Endothelial cell of umbilical vein (primary cell): ENCODE results near the gene TEX12. TPM values are rescaled to one million over a fixed set of nuclear protein-coding genes. Genes with fewer than 3 reads are reported as not detected.

Experiments
- BruUV-seq: library from RNA; stranded (reverse); fragments of 400-500 nt; replicated peaks from 2 replicates; lab custom pipeline; 2021; lab: Mats Ljungman, UMichigan
- CTCF ChIA-PET: fragments of 300-600, 350-600 bp; sonication (Branson Sonifier 250); formaldehyde crosslinking; loops from one replicate; lab custom pipeline; 2021; ENCODE audit warnings: antibody characterized with exemption, inconsistent platforms; lab: Charles Lee
- POLR2A ChIA-PET: fragments of 300-600, 350-600 bp; sonication (Branson Sonifier 250); formaldehyde crosslinking; loops from one replicate; lab custom pipeline; 2021; ENCODE audit warnings: antibody characterized with exemption, inconsistent platforms; lab: Charles Lee
- DNase-seq: peaks from one replicate; pipeline ENCODE4 v3.0.0-alpha.2; 2011; ENCODE audit warnings: low read depth, low spot score
- FAIRE-seq: peaks from 2 replicates; lab custom pipeline; 2011; peaks lifted over from hg19 to GRCh38; lab: Jason Lieb, UNC
- H2AFZ ChIP-seq: 2 replicates; pipeline ENCODE4 v1.6.0; 2012; ENCODE audit warnings: low read depth, low read length, control low read depth, inconsistent platforms
- H3K27ac ChIP-seq: 2 replicates; pipeline ENCODE4 v1.5.1; 2011; ENCODE audit warnings: low read depth, mild to moderate bottlenecking, control low read depth, low read length, moderate library complexity; ENCODE audit not compliant: insufficient read depth
- H3K27me3 ChIP-seq, 2 experiments: 2 replicates each; pipeline versions ENCODE4 v1.6.0 to v1.6.1; 2011; ENCODE audit warnings: low read length in 2 of 2, mixed read lengths in 1 of 2; ENCODE audit not compliant: control insufficient read depth in 2 of 2, insufficient read depth in 2 of 2
- H3K36me3 ChIP-seq, 2 experiments: 2 replicates in 1 of 2; 3 replicates in 1 of 2; pipeline ENCODE4 v1.5.1; 2011; ENCODE audit warnings: low read length in 2 of 2, mild to moderate bottlenecking in 1 of 2, moderate library complexity in 1 of 2; ENCODE audit not compliant: control insufficient read depth in 2 of 2, insufficient read depth in 2 of 2; ENCODE audit errors: extremely low read depth in 1 of 2
- H3K4me1 ChIP-seq: 3 replicates; pipeline ENCODE4 v1.5.1; 2011; ENCODE audit warnings: mild to moderate bottlenecking, low read length; ENCODE audit not compliant: control insufficient read depth, insufficient read depth; ENCODE audit errors: extremely low read depth
- H3K4me2 ChIP-seq: 2 replicates; pipeline ENCODE4 v1.6.1; 2011; ENCODE audit warnings: low read length, control low read depth, mixed read lengths; ENCODE audit not compliant: insufficient read depth
- H3K4me3 ChIP-seq, 3 experiments: fragments of 200-600 bp in 1 of 3; sonication (generic), shearing (Covaris generic) in 1 of 3; replicated peaks in 1 of 3; 2 replicates each; pipeline ENCODE4 v1.5.1; 2011 to 2016; ENCODE audit warnings: control low read depth in 3 of 3, low read length in 3 of 3, mild to moderate bottlenecking in 2 of 3, inconsistent platforms in 1 of 3, low read depth in 1 of 3, moderate library complexity in 1 of 3; ENCODE audit not compliant: insufficient read depth in 1 of 3
- H3K79me2 ChIP-seq: 2 replicates; pipeline ENCODE4 v1.6.0; 2012; ENCODE audit warnings: low read length, inconsistent platforms; ENCODE audit not compliant: control insufficient read depth, insufficient read depth
- H3K9ac ChIP-seq: replicated peaks from 2 replicates; pipeline ENCODE3; 2011; ENCODE audit warnings: low read length, control low read depth; ENCODE audit not compliant: insufficient read depth; ENCODE audit errors: extremely low read depth
- H3K9me1 ChIP-seq: replicated peaks from 3 replicates; pipeline ENCODE4 v1.6.0; 2011; ENCODE audit warnings: mild to moderate bottlenecking, low read length; ENCODE audit not compliant: control insufficient read depth, insufficient read depth; ENCODE audit errors: extremely low read depth
- H3K9me3 ChIP-seq: replicated peaks from 2 replicates; pipeline ENCODE4 v1.5.1; 2012; ENCODE audit warnings: low read length, inconsistent platforms; ENCODE audit not compliant: control insufficient read depth, insufficient read depth
- H4K20me1 ChIP-seq: replicated peaks from 2 replicates; pipeline ENCODE3; 2011; ENCODE audit warnings: mild to moderate bottlenecking, low read length; ENCODE audit not compliant: control insufficient read depth, insufficient read depth; ENCODE audit errors: extremely low read depth
- CTCF ChIP-seq, 2 donors: IDR thresholded peaks; 1 replicate in 1 of 2; 2 replicates in 1 of 2; pipeline ENCODE4 v1.5.1; 2011; ENCODE audit warnings: low read length in 2 of 2, mild to moderate bottlenecking in 2 of 2, moderate library complexity in 2 of 2, control low read depth in 1 of 2, inconsistent platforms in 1 of 2, low read depth in 1 of 2; ENCODE audit not compliant: insufficient read depth in 1 of 2; ENCODE audit errors: extremely low read depth in 1 of 2
- EZH2 ChIP-seq: IDR thresholded peaks from 2 replicates; pipeline ENCODE4 v1.6.1; 2012; ENCODE audit warnings: borderline replicate concordance, low read depth, mild to moderate bottlenecking, moderate library complexity, low read length, inconsistent platforms; ENCODE audit not compliant: severe bottlenecking
- FOS ChIP-seq: IDR thresholded peaks from 2 replicates; pipeline ENCODE4 v1.6.1; 2011; ENCODE audit warnings: mild to moderate bottlenecking, low read length, moderate library complexity, borderline replicate concordance; ENCODE audit not compliant: insufficient read depth
- GATA2 ChIP-seq: IDR thresholded peaks from 2 replicates; pipeline ENCODE4 v1.7.0; 2011; ENCODE audit warnings: low read depth, mild to moderate bottlenecking, moderate library complexity, mixed read lengths, low read length; ENCODE audit not compliant: insufficient read length, insufficient read depth
- JUN ChIP-seq: IDR thresholded peaks from 2 replicates; pipeline ENCODE4 v1.6.1; 2011; ENCODE audit warnings: borderline replicate concordance, low read depth; ENCODE audit not compliant: insufficient read length, insufficient read depth
- MAX ChIP-seq: IDR thresholded peaks from 2 replicates; pipeline ENCODE4 v1.6.1; 2011; ENCODE audit not compliant: insufficient read depth, insufficient read length
- MYC ChIP-seq: IDR thresholded peaks from one replicate; pipeline ENCODE4 v1.6.1; 2011; ENCODE audit warnings: mild to moderate bottlenecking, low read depth, low read length
- POLR2A ChIP-seq: IDR thresholded peaks from 2 replicates; pipeline ENCODE4 v1.6.1; 2012; ENCODE audit warnings: low read depth, mild to moderate bottlenecking, control low read depth, low read length
- POLR2AphosphoS5 ChIP-seq: IDR thresholded peaks from 2 replicates; pipeline ENCODE4 v1.6.1; 2012; ENCODE audit warnings: low read depth, mild to moderate bottlenecking, control low read depth, low read length, moderate library complexity; ENCODE audit not compliant: insufficient read depth
- dilution Hi-C: fragments of 300-500 bp; cut with MboI; formaldehyde crosslinking; loops from one replicate; pipeline ENCODE4 v1.15.0; 2019; ENCODE audit warnings: low sequenced_read_pairs; ENCODE audit not compliant: extremely low pct_ligation_motif_present
- intact Hi-C: fragments of 100-400 bp; cut with micrococcal nuclease; formaldehyde crosslinking; loops from one replicate; pipeline ENCODE4 v1.10.0; 2022
- polyA plus RNA-seq, 4 experiments: library from polyadenylated mRNA; depleted of rRNA in 3 of 4; stranded (reverse) in 3 of 4; unstranded in 1 of 4; fragments of >200 nt; gene quantifications; 2 replicates each; pipeline versions ENCODE4 v1.2.1 to v1.2.3, GENCODE V29; 2011 to 2012; ENCODE audit warnings: missing spikeins in 1 of 4
- total RNA-seq: library from RNA; stranded (reverse); gene quantifications from 2 replicates; pipeline ENCODE4 v1.2.3, GENCODE V29; 2021

TEX12 gene
- total and polyA plus RNA-seq, 2 donors (not counting 3 experiments of a cell fraction or from before 2014, with no cell fraction given), result 0.46 TPM; not detected in 1

- intact Hi-C loops (loop anchor here (5.0 kb wide), 1 partner anchor 250 kb away; no protein-coding TSS in a partner anchor), dilution Hi-C loops (no loop called here)
- no peaks in the 10 kb centered on the region for H3K79me2 ChIP-seq
- H3K9me3 ChIP-seq, result no peaks in the 10 kb centered on the region
- no peaks in the 10 kb centered on the region for H4K20me1 ChIP-seq
- H3K4me1 ChIP-seq, result peaks cover 11% of the 10 kb centered on the region
- H2AFZ ChIP-seq, result no peak overlapping the region
- no peak overlapping the region for H3K4me2 ChIP-seq
- no peaks in the 10 kb centered on the region for H3K36me3 ChIP-seq
- peaks cover 4 to 6% of the 10 kb centered on the region in 2 experiments for H3K27me3 ChIP-seq
- FAIRE-seq (no peak), DNase-seq (no peak)
- no peak overlapping the region for H3K4me3 ChIP-seq
- H3K27ac ChIP-seq, result no peak overlapping the region
- ChIA-PET POLR2A (interaction anchor here (0.6 kb wide), 1 partner anchor 69 kb away, joined by 8 read pairs; no protein-coding TSS in a partner anchor), CTCF (interaction anchor here (2.7 to 4.0 kb wide), 2 partner anchors 58 to 63 kb away, joined by 27 to 150 read pairs; no protein-coding TSS in a partner anchor)
- no peak overlapping the region for H3K9ac ChIP-seq
- no peak for TF ChIP-seq JUN
- TF ChIP-seq EZH2, result no peak
- TF ChIP-seq MAX, result no peak
- no peak for TF ChIP-seq POLR2A
- TF ChIP-seq POLR2AphosphoS5, result no peak
- no peak for TF ChIP-seq CTCF (IDR thresholded peaks at IDR 0.05; ENCODE audit: extremely low read depth in 1 of 2, insufficient read depth in 1 of 2, low read depth in 1 of 2, low read length in 2 of 2)
- TF ChIP-seq GATA2, result no peak
- TF ChIP-seq MYC, result no peak
- TF ChIP-seq FOS, result no peak
- no TSS peak for BruUV-seq
- H3K9me1 ChIP-seq, result no peaks in the 10 kb centered on the region
Measured at GRCh38 chr11:112177589-112177988, 10.4 kb downstream of the TEX12 start.
